ENCODE results near the gene COG8.

DNA sequence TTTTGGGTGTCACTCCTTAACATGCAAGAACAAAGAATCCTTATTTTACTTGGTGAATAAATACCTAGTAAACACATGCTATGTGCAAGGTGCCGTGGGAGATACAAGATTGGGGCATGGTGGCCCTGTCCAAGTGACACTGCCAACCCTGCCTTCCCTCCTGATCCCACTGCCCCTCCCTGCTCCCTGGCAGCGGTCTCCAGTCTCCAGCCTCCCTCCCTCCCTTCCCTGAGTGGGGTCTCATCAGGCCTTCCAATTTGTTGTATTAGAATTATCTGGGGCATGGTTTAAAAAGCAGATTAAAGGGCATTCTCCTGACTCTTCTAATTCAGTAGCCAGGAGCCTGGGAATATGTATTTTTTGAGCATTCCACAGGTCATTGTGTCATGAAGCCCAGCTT, 24.7 kb upstream of the COG8 start:
- TF ChIP-seq, protein P1, sequence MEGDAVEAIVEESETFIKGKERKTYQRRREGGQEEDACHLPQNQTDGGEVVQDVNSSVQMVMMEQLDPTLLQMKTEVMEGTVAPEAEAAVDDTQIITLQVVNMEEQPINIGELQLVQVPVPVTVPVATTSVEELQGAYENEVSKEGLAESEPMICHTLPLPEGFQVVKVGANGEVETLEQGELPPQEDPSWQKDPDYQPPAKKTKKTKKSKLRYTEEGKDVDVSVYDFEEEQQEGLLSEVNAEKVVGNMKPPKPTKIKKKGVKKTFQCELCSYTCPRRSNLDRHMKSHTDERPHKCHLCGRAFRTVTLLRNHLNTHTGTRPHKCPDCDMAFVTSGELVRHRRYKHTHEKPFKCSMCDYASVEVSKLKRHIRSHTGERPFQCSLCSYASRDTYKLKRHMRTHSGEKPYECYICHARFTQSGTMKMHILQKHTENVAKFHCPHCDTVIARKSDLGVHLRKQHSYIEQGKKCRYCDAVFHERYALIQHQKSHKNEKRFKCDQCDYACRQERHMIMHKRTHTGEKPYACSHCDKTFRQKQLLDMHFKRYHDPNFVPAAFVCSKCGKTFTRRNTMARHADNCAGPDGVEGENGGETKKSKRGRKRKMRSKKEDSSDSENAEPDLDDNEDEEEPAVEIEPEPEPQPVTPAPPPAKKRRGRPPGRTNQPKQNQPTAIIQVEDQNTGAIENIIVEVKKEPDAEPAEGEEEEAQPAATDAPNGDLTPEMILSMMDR (IDR thresholded peaks at IDR 0.05; ENCODE audit: low read depth, low read length, poor library complexity, severe bottlenecking), result no peak
- TF ChIP-seq EZH2phosphoT487 (IDR thresholded peaks at IDR 0.05; ENCODE audit: borderline replicate concordance, low read length), result no peak

Data from DOHH2 (cell line).